ENCODE measurements around the gene DSCAM.
"Not testable (repeated sequence)": the region's sequence is repeated elsewhere in the genome, so short reads cannot be mapped to it uniquely, and the experiment has no call there.

The DSCAM gene

GRCh38 chr21:40461008-40461407 lies 385.9 kb downstream of the DSCAM start:
- no peak for DNase-seq (ENCODE audit: low read depth)

GRCh38 chr21:40457741-40458140 lies 389.2 kb downstream of the DSCAM start:
- no peak for DNase-seq (ENCODE audit: low read depth)

- DNase-seq (ENCODE audit: low read depth), result no peak
Observed at GRCh38 chr21:40454057-40454456, 392.9 kb downstream of the DSCAM start.

- no peak for DNase-seq (ENCODE audit: low read depth)
Observed at GRCh38 chr21:40453183-40453582, 393.8 kb downstream of the DSCAM start.

GRCh38 chr21:40452548-40452947 lies 394.4 kb downstream of the DSCAM start:
- no peak for DNase-seq (ENCODE audit: low read depth)

GRCh38 chr21:40447016-40447415 lies 399.9 kb downstream of the DSCAM start:
- DNase-seq (ENCODE audit: low read depth), result no peak

- peak; percentile 47 for DNase-seq (ENCODE audit: low read depth)
Observed at GRCh38 chr21:40445349-40445921, 401.5 kb downstream of the DSCAM start.

GRCh38 chr21:40439581-40439980 lies 407.4 kb downstream of the DSCAM start:
- not testable (repeated sequence) for DNase-seq (ENCODE audit: low read depth)

- DNase-seq (ENCODE audit: low read depth), result no peak
Observed at GRCh38 chr21:40438616-40439015, 408.3 kb downstream of the DSCAM start.

- DNase-seq (ENCODE audit: low read depth), result no peak
Observed at GRCh38 chr21:40436261-40436660, 410.7 kb downstream of the DSCAM start.

GRCh38 chr21:40433538-40433937 lies 413.4 kb downstream of the DSCAM start:
- DNase-seq (ENCODE audit: low read depth), result no peak

GRCh38 chr21:40425981-40426380 lies 421.0 kb downstream of the DSCAM start:
- no peak for DNase-seq (ENCODE audit: low read depth)

- DNase-seq (ENCODE audit: low read depth), result no peak
Observed at GRCh38 chr21:40422896-40423635, 423.9 kb downstream of the DSCAM start.

GRCh38 chr21:40421121-40421520 lies 425.8 kb downstream of the DSCAM start:
- no peak for DNase-seq (ENCODE audit: low read depth)

GRCh38 chr21:40416572-40416971 lies 430.4 kb downstream of the DSCAM start:
- no peak for DNase-seq (ENCODE audit: low read depth)

GRCh38 chr21:40408561-40408960 lies 438.4 kb downstream of the DSCAM start:
- no peak for DNase-seq (ENCODE audit: low read depth)

- peak; percentile 34 for DNase-seq (ENCODE audit: low read depth)
Observed at GRCh38 chr21:40404396-40404800, 442.6 kb downstream of the DSCAM start.

GRCh38 chr21:40402884-40403582 lies 443.9 kb downstream of the DSCAM start:
- DNase-seq (ENCODE audit: low read depth), result no peak

- no peak for DNase-seq (ENCODE audit: low read depth)
Observed at GRCh38 chr21:40395732-40396131, 451.2 kb downstream of the DSCAM start.

- DNase-seq (ENCODE audit: low read depth), result no peak
Observed at GRCh38 chr21:40393066-40393465, 453.9 kb downstream of the DSCAM start.

GRCh38 chr21:40388046-40388445 lies 458.9 kb downstream of the DSCAM start:
- DNase-seq (ENCODE audit: low read depth), result no peak

GRCh38 chr21:40386981-40387747 lies 459.8 kb downstream of the DSCAM start:
- no peak for DNase-seq (ENCODE audit: low read depth)
